Measurements from ENCODE around the gene QSOX1.

Gene QSOX1

DNA sequence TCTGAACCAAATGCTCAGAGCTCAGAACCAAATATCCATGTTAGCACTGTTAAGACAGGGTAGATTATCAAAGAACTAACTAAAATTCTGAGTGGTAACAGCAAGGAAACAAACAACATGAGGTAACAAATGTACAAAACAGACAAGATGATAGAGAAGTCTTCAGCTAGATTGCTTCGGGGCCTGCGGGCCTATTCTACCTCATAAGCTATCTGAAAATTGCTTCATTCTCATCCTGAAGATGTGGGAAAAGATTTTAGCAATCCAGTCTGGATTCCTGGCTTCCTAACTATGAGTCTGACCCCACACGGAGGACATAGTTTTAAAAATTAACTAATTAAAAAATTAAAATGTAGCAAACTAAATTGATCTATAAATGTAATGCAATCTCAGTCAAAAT is 9.2 kb upstream of the QSOX1 start:
- DNase-seq (ENCODE audit: low read depth) = no peak

DNA sequence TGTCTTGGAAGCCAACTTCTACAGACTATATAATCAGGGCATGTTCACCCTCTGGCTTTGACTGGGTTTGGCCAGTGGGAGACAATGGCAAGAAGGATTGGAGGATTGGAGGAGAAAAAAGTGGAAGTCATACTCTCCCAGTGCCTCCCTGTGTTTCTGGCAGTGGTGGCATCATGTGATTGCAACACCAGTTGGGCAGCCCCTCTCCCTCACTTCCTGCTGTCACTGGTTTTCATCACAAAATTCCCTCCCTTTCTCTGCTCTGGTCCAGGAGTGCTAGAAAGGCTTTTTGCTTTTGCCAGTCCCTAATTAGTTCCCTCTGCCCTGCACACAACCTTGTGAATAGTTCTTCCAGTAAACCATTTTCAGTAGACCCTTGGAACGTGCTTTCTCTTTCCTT is 3.7 kb upstream of the QSOX1 start:
- DNase-seq (ENCODE audit: low read depth) = peak; percentile 65

DNA sequence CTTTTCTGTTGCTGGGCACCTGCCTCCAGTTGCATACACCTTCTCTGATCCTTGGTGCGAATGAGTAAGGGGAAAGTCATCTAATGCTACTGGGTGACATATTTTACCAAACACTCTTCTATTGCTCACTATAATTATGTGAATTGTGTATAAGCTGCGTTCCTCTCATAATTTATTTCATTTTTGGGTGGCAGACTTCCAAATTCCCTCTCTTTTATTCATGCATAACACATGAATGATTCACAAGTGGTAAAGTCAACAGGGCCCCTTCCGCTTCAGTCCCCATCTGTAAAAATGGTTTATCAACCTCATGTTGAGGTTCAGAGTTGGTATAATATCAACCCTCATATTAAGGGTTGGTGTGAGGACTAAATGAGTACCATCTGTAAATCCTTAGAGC is 3.2 kb upstream of the QSOX1 start:
- DNase-seq (ENCODE audit: low read depth) = peak; percentile 90

DNA sequence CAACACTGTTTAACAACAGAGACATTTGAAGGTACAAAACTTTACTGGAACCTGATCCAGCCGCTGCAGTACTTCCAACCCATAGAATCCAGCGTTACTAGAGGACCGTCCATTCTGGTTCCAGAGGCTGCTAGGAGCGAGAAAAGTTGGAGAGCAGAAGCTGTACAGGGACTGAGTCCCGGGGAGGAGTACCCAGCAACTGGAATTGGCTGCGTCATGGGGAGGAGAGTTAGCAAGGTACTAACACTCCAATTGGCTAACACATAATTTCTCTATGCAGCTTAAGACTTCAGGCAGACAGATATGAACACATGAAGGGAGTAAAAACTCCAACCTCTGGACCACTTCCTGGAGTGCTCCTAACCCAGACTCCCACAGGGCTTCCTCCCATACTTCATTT is 2.1 kb upstream of the QSOX1 start:
- no peak for DNase-seq (ENCODE audit: low read depth)

DNA sequence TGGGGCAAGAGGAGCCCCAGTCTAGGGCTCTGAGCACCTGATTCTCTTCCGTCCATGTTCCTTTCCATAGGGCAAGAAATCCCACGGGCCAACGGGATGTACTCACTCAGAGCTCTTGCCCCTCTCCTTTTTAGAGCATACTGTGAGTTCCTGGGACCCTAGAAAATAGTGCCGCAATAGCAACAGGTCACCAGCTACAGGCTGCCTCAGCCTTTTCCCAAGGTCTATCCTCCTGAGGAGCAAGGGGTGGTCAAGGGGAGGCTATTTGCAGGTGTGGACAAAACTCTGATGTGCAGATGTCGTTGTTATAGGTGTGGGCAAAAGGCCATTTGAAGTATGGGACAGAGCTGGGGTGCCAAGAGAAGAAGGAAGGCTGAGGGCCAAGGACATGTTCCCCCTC is 1.6 kb upstream of the QSOX1 start:
- DNase-seq (ENCODE audit: low read depth) = no peak

DNA sequence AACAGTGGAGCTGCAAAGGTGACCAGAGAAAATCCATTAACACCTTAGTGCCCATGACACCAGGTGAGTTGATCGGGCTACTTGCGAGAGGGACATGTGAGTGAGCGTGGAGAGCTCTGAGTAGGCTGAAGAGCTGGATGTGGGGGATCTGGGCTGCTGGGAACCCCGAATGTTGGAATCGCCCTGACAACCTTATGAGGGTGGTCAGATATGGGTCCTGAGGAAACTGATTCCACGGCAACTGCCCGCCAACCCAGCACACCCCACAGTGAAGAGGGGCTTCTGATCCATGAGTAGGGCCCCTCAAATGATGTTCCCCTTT is 705 bp upstream of the QSOX1 start:
- no peak for DNase-seq (ENCODE audit: low read depth)

DNA sequence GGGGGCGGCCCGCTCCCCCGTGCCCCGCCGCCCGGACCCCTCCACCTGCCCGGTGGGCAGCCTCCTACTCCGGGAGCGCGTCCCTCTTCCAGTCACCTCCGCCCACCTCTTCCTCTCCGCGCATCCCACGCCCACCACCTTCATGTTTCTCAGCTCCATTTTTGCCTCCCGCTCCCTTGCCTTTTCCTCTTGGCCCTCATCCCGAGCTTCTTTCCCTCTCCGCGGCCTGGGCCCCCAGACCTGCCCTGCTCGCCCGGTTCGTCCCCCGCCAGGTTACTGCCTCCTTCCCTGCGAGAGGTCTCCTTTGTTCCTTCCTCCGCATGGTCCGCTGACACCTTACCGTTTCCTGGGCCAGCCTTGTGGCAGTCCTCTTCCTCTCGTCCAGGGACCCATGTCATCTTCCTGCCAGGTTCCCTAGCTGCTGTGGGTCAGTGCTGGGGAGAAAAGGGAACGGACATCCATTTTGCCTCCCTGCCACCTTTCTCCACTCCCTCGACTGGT is 563 bp downstream of the QSOX1 start:
- DNase-seq (ENCODE audit: low read depth) = no peak

DNA sequence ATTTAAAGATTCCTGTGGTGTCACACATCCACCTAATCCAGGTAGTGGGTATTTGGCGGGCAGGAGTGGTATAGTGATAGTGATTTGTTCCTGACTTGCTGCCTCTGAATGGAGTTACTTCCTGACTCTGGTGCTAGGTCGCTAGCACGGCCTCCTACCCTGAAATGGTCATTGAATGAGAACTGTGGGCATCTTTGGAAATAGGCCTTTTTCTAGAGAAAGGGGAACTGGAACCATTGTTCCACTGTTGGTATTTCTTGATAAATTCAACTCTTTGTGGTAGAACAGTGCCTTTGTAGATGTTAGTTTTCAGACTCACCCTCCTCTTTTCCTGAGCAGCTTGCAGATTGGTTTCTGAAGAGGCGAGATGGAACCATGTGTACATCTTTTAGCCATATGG is 1.5 kb downstream of the QSOX1 start:
- DNase-seq (ENCODE audit: low read depth) = no peak

DNA sequence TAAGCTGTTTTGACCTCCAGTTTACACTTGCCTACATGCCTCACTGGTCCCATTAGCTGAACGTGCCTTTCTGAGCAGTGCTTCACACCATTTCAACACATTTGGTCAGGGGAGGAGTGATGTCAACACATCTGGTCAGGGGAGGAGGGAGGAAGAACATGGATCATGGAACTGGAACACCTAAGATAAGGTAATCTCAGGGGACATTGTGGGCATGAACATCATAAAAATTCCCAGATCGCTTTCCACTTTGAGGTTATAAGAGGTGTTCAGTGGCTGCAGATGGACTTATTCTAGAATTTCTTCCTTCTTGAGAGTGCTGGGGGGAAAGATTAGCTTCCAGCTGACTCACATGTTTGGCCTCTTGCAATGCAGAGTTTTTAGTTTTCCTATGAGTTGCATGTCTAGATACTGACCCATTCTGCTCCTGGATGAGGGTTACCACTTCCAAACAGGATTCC is 2.0 kb downstream of the QSOX1 start:
- DNase-seq (ENCODE audit: low read depth) = peak; percentile 89

DNA sequence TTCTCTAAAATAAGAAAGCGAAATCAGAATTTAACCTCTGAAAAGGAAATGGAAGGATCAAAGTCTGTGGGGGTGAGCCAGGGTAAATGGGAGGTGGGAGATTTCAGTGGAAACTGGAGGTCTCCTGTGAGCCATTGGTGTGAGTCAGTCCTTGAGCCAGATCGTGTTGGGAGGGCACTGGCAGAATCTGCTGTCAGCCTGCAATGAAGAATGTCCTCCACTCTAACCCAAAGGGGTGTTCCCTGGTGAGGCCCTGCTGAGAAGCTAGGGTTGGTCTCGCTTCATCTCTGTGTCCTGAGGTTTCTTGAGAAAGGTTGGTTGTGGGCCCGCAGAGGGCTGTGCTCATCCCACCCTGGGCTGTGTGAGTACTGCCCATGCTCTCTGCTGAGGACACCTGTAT is 2.4 kb downstream of the QSOX1 start:
- DNase-seq (ENCODE audit: low read depth) = peak; percentile 89

DNA sequence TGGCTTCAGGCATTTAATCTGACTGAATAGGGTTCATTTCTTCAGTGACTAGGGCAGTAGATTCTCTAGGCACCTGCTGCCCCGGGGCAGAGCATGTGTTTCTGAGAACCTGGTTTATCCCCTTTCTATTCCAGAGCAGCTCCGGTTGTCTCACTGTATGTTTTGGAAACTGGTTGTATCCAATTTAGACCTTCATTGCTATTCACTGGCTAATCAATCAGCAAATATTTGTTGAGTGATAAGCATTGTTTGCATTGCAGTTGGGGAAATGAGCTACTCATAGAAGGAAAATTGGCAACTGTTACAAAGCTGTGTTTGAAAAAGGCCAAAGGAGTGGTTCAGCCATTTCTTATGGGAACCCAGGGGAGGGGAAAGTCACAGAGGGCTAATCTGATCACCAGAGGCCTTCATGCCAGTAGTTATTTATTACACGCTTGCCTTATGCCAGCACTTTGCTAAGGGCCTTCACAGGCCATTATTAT is 2.9 kb downstream of the QSOX1 start:
- DNase-seq (ENCODE audit: low read depth) = no peak

DNA sequence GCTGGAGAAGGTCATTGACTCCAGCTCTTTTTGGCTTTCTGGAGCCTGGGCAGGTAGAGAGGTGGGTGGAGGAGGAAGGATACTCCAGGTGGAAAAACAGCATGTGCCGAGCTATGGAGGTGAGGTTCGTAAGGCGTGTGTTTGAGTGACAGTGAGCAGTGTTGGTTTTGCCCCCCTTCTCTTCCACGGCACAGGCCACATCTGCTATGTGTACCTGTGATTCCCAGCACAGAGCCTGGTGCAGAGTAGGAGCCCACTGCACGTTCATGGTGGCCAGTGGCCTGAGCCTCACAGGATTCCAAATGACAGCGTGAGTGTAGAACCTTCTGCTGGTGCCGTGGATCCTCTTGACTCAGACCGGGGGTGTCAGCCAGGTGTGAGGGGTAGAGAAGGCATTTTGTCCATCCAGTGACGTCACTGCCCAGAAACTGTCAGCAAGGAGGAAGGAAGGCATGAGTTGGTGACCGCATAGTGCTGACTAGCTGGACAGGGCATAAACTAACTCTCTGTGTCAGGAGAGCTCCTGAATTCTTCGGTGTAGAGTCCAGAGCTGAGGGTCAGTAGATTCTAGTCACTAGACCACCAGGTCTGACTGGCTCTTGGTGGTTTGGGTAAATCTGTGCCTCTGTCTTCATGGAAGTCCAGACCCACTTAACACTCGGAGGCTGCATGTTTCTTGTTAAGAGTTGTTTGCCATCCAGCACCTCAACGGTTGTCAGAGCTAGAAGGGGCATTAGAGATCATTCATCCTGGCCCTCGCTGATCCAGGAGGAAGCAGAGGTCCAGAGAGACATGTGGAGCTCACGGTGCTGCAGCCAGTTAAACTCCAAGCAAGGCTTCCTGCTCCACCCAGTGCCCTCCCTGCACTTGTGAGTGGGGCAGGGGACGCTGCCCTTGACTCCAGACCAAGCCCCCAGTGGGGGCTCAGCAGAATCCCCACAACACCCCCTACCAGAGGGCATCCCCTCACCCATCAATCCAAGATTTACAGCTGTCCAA is 3.8 kb downstream of the QSOX1 start:
- no peak for DNase-seq (ENCODE audit: low read depth)

DNA sequence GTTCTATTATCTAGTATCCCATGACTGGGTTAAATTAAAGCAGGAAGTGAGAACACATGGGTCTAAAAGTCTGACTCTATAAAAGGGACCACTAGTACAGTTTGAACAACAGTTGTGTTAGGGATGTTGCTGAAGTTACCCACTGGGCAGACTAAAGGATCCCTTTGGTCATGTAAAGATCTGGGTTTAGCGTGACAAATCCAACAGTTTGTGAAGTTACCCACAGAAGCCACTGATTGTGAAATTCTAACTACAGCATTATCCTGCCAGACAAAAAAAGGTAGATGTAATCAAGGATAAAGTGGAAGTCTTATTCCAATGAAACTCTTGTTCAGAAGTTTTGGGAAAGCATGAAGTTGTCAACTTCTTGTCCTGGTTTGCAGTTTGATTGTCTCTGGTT is 5.7 kb downstream of the QSOX1 start:
- no peak for DNase-seq (ENCODE audit: low read depth)

DNA sequence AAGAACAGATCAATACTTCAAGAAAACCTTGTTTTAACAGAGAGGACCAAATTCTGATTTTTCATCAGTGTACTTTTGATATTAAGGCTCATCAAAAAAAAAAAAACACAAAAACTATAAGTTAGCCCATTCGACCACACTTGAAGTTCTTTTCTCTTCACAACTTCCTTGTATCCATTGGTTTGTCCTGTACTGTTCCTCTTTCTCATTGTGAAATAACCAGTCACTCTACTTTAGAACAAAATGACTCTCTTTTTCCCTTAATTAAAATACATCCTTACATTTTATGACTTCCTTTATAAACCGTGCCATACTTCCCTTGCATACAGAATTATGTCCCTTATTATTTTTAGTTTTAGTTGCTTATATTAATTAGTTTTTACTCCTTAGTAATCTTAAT is 8.4 kb downstream of the QSOX1 start:
- DNase-seq (ENCODE audit: low read depth) = no peak

DNA sequence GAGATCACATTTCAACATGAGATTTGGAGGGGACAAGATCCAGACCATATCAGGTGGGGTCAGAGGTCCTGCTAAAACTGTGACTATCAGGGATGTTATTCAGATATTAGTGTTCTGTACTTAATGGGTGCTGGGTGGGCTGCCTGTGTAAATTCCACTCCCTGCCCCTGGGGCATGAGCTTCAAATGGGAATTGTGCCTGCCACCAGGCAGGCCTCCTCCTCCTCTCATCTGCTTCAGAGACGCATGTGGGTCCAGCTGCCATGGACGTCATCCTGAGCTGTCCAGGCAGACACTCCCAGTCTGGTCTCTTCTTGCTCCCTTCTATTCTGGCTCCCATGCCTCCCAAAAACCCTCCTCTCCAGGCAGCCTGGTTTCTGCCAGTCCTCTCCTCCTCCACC is 10.4 kb downstream of the QSOX1 start:
- DNase-seq (ENCODE audit: low read depth) = no peak

DNA sequence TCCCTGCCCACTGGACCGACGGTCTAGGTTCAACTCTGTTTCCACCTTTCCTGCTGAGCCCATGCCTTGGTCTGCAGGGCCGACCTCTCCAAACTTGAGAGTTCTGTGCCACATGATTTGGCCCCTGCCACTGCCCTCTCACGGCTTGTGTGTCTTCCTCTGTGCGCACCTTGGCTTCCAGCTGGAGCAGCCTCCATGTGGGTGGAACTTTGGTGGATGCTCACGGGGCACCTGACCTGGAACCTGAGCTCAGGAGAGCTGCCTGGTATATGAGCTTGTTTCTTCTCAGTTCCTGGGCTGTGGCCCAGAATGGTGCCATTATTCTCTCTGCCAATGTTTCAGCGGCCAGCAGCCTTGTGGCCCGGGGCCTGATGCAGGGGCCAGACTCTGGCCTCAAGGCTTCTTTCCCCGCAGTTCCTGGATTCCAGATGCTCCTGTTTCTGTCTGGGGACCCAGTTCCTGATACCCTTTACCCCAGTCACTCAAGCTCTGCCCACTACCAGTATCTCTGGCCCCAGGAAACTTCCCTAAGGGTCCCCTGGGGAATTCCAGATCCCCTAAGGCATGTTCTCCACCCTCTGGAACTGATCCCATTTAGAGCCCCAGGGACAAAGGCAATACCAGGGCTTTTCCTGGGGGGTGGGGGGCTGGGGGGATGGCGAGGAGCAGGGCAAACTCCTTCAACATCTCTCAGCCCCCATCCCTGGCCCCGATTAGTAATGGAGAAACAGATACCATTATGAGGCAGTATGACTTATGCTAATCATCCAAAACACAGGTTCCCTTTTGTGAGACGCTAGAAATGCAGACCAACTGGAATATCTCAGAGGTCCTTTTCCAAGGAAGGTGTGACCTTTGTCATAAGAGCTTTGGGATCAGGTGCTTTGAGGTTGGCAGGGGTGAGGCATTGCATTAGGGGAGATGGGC is 11.1 kb downstream of the QSOX1 start:
- no peak for DNase-seq (ENCODE audit: low read depth)

DNA sequence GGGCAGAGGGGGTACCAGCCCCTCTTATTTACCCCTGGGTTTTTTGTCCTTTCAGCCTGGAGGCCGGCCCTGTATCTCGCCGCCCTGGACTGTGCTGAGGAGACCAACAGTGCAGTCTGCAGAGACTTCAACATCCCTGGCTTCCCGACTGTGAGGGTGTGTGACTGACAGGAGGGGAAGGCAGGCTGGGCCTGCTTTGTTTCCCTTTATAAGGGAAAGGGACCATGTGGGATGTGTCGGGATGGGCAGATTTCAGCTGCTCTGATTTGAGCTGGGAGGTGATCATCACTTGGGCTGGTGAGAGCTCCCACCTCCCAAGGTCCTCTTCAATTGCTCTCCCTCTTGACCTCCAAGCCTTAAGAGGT is 11.7 kb downstream of the QSOX1 start:
- DNase-seq (ENCODE audit: low read depth) = no peak

DNA sequence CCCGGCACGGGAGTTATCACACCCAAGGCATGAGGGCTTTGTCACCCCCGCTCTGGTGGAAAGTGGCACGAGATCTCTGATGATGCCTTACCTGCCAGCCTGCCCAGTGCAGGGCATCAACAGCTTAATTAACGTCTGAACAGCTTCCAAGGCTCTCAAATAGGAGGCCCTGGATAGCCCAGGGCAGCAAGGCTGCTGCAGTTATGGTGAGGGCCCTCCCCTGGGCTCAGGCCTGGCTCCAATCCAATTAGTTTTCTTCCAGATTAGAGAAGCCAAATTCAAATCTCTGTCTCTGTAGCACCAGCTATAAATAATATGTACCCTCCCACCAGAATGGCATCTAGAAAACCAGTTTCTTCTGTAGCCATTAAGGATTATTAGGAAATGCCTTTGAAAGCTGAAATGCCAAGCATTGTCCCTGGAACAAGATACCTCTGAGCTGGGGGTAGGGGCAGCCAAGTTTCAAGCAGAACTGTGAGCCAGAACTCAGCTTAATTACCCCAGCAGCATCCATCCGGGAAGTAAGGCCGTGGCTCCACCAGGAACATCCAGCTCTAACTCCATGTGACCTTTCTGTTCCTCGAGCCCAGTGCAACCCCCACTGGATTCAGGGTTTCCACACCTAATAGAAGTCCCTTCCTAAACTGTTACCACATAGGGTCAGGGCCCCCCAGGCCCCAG is 12.5 kb downstream of the QSOX1 start:
- peak; percentile 40 for DNase-seq (ENCODE audit: low read depth)

DNA sequence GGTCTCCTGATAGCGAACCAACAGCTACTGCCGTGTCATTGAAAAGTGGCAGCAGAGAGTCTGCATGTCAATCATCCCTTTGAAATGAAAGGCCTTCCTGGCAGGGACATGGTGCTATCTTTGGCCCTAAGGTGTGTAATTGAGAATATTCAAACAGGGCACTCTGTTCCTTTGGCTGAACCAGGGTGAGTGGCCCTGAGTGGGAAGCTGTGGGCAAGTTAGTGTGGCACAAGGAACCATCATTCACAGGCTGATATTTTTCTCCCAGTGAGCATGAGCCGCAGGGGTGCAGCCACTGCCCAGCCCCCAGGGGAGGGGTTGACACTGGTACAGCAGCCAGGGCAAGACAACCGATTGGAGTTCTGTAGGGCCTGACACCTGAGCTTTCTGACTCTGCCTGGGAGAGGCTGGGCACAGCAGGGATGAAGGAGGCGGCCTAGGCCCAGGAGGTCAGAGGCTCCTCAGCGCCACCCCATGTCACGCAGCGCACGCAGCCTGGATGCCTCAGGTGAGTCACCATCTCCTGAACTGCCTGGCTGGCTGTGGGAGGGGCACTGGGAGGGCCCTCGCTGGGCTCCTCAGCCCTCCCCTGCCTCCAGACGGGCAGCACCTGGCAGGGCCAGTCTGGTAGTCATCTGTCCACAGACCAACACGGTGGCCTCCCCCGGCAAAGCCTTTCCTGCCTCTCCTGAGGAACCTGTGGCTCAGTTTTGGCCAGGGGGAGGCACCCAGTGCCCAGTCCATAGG is 13.2 kb downstream of the QSOX1 start:
- peak; percentile 54 for DNase-seq (ENCODE audit: low read depth)

DNA sequence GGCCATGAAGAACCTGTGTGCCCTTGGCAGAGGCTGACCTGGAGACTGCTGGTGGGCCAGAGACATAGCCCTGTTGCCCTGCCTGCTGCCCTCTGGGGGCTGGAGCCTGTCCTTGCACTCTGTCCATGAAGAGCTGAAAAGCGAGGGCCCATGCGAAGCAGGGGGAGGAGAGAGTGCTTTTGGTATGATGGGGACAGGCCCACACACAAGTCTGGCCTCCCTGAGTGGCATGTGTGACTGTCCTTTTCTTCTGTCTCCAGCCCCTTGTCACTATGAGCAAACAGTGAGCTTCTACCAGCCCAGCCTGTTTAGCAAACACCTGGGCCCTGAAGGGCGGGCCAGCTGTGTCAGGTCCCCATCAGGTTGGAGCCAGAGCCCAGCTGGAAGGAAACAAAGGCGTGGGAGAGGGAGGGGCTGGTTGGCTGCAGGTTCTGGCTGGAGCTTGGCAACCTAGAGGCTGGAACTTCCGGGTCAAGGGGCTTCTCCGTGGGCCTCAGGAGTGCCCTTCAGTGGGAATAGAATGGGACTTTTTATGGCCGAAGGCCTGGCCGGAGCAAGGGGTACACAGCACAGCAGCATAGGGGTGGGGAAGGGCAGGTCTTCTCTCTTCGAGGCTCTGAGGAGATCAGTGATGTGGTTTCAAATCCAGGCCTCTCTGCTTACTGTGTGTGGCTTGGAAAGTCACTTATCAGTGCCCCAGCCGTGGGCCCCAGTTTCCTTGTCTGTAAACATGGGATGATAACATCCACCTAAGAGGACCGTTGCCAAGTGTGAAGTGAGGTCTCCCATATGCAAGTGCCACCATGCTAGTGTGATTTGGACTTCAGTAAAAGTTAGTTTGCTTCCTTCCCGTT is 14.3 kb downstream of the QSOX1 start:
- DNase-seq (ENCODE audit: low read depth) = no peak
